RPMI7951 (cell line): ENCODE measurements around the gene RSU1. TPM values are rescaled to one million over a fixed set of nuclear protein-coding genes. Genes with fewer than 3 reads are reported as not detected.

Source experiments
- DNase-seq: peaks from one replicate; pipeline ENCODE4 v3.0.0-alpha.2; 2012; ENCODE audit warnings: low read depth
- total RNA-seq: library from RNA; depleted of rRNA; stranded (reverse); fragments of >200 nt; shearing (Covaris generic); gene quantifications from 2 replicates; pipeline ENCODE4 v1.2.3, GENCODE V29; 2014

Gene RSU1
- total RNA-seq, 1 experiment from 2014 or later: 200 TPM

- no peak for DNase-seq
These were observed 74.9 kb downstream of the RSU1 start for GRCh38 chr10:16742165-16742960.

- DNase-seq: no peak
These were observed 75.7 kb downstream of the RSU1 start for GRCh38 chr10:16741540-16741939.

GRCh38 chr10:16737420-16737819 lies 79.8 kb downstream of the RSU1 start:
- DNase-seq: no peak

- DNase-seq: no peak
These were observed 81.6 kb downstream of the RSU1 start for GRCh38 chr10:16735671-16736070.

- peak; percentile 8 for DNase-seq
These were observed 84.8 kb downstream of the RSU1 start for GRCh38 chr10:16732376-16732775.

- no peak for DNase-seq
These were observed 89.0 kb downstream of the RSU1 start for GRCh38 chr10:16728266-16728665.

GRCh38 chr10:16727666-16728065 lies 89.6 kb downstream of the RSU1 start:
- no peak for DNase-seq

- no peak for DNase-seq
These were observed 92.7 kb downstream of the RSU1 start for GRCh38 chr10:16724509-16724908.

DNA sequence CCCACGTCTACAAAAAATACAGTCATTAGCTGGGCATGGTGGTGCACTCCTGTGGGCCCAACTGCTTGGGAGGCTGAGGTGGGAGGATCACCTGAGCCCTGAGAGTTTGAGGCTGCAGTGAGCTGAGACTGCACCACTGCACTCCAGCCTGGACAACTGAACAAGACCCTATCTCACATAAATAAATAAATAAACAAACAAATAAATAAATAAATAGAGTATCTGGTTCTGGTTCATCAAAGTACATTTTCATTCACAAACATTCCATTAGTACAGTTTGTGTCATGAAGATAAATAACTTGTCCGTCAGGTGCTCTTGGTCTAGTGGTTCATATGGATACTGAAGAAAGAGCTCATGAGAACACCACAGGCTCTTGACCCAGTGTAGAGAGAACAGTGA lies 96.4 kb downstream of the RSU1 start:
- no peak for DNase-seq

GRCh38 chr10:16717622-16718395 lies 99.4 kb downstream of the RSU1 start:
- DNase-seq: peak; percentile 60

DNA sequence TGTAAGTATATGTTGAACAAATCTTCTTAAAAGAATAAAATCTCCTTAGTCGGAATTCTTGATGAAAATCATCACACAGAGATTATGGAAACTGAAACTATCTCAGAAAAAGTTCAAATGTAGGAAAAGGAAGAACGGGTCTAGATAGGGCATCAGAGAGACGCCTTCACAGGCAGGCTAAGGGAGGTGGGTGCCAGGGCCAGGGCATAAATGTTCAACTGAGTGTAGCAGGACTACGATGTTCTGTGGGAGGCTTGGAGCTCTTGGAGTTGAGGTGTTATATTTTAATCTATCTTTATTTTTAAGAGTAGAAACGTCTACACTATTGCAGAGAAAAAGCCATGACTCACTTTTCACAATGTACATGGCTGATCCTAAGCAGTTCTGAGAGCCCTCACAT lies 101.2 kb downstream of the RSU1 start:
- no peak for DNase-seq

GRCh38 chr10:16713290-16713689 lies 103.9 kb downstream of the RSU1 start:
- no peak for DNase-seq

DNA sequence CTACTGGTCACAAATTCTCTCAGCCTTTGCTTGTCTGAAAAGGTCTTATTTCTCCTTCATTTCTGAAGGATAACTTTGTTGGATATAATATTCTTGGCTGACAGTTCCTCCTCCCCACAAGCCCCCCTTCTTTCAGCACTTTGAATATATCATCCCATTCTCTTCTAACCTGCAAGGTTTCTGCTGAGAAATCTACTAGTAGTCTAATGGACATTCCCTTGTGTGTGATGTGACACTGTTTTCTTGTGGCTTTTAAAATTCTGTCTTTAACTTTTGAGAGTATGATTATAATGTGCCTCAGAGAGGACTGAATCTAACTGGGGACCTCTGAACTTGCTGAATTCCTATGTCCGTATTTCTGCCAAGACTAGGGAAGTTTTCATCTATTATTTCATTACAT lies 104.3 kb downstream of the RSU1 start:
- DNase-seq: no peak

DNA sequence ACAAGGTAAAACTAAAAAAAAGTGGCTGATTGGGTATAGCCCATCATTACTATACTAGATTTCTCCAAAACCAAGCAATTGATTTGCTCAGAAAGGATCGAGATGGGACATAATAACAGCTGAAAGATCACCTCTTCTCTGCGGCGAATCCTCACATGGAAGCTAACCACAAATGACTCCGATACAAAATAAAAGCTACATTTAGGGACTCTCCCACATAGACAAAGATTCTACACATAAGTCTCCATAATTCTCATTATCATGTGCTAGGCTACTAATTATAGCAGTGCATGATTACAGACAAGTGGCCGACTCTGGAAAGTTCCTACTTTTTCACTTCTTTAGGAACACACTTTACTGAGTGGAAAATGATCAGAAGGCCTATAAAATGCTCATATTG lies 116.9 kb downstream of the RSU1 start:
- DNase-seq: no peak

GRCh38 chr10:16699435-16700057 lies 117.7 kb downstream of the RSU1 start:
- DNase-seq: no peak

DNA sequence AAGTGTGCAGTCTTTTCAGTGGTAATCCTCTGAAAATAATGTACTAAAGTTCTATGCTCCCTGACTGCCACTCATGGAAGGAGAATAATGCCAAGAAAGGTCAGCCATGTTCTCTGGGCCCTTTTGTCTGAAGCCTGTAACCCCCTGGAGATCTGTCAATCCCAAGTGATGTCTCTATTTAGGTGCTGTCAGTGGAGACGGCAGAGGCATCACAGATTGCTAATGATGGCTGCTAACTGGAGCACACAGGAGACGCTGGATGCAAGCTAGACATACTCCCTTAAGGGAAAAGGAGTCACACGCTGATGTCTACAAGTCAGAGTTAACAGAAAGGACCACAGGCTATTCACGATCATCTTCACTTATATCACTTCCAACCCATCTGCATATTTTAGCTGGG lies 118.8 kb downstream of the RSU1 start:
- no peak for DNase-seq

DNA sequence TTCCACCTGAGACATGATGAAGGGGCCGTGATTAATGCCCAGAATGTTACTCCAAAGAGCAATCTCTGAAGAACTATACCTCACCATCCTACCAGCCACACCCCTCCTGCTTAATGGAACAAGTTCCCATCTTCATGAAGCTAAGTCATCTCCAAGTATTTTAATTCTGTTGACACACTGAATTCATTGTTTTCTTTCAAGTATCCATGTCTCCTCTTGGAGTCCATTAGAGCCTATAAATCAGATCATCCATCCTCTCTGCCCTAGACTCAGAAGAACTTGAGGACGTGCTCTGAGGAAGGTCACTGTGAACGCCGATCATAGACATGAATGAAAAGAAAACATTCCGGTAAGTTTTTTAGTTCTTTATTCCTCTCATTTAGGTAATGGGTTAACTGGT lies 126.8 kb downstream of the RSU1 start:
- no peak for DNase-seq

GRCh38 chr10:16689696-16690095 lies 127.5 kb downstream of the RSU1 start:
- DNase-seq: no peak

DNA sequence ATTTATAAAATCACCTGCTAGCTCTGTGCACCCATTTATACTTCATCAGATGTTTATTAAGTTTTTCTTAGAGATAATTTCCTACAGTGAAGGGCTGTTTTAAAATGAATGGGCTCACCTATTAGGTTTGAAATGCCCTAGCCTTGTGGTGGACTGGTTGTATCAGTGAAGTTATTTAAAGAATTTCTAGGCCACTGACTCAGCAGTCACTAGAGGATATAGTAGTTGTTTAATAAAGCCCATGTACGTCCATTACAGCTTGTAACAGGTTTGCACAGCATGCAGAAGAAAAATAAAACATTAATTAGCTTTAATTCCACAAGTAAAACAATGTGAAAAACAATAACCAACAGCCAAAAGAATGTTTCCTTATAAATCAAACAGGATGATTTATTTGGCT lies 128.0 kb downstream of the RSU1 start:
- no peak for DNase-seq

GRCh38 chr10:16686054-16686902 lies 130.9 kb downstream of the RSU1 start:
- DNase-seq: no peak

DNA sequence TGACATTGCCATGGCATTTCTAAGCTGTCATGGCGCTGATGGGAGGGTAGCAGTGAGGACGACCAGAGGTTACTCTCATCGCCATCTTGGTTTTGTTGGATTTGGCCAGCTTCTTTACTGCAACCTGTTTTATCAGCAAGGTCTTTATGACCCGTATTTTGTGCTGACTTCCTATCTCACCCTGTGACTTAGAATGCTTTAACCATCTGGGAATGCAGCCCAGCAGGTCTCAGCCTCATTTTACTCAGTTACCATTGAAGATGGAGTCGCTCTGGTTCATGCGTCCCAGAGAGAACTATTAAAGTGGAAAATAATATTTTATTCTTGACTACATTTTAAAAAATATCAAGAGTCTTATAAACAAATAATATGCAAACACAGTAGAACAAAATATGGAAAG lies 131.7 kb downstream of the RSU1 start:
- no peak for DNase-seq

GRCh38 chr10:16681521-16681920 lies 135.7 kb downstream of the RSU1 start:
- no peak for DNase-seq
